Fibroblast of pulmonary artery (primary cell): Measurements from ENCODE around the gene COL13A1.

ENCODE experiments used
- DNase-seq: peaks from one replicate; pipeline ENCODE4 v3.0.0-alpha.2; 2010; ENCODE audit warnings: low read depth
- H3K4me3 ChIP-seq: replicated peaks from 2 replicates; pipeline ENCODE4 v1.5.1; 2011; ENCODE audit warnings: low read depth, mild to moderate bottlenecking, control low read depth, low read length, moderate library complexity
- CTCF ChIP-seq: IDR thresholded peaks from 2 replicates; pipeline ENCODE4 v1.5.1; 2011; ENCODE audit warnings: mild to moderate bottlenecking, control low read depth, low read length, inconsistent platforms; ENCODE audit errors: missing control alignments

Gene COL13A1

GRCh38 chr10:69840773-69841172 is 39.1 kb downstream of the COL13A1 start:
- DNase-seq, result no peak
- TF ChIP-seq CTCF, result no peak
- H3K4me3 ChIP-seq, result no peak overlapping the region

GRCh38 chr10:69842020-69842419 is 40.3 kb downstream of the COL13A1 start:
- no peak for DNase-seq
- no peak overlapping the region for H3K4me3 ChIP-seq
- no peak for TF ChIP-seq CTCF

GRCh38 chr10:69842882-69843281 is 41.2 kb downstream of the COL13A1 start:
- no peak for DNase-seq
- H3K4me3 ChIP-seq, result no peak overlapping the region
- TF ChIP-seq CTCF, result no peak

DNA sequence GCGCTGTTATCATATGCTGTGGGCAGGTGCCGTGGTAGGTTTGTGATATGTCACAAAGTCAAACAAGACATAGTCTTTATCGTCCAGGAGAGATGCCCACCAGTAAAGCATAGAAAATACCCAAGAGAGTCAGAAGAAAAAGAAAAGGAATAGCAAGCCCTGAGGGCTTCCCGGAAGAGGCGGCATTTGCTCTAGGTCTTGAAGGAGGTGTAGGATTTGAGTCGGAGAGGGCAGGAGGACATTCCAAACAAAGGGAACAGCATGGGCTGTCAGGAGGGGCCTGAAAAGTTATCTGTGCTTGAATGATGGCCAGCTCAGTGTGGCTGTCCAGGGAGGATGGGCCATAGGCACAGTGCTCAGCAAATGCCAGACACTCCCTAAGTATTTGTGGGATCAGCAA is 42.2 kb downstream of the COL13A1 start:
- no peak for DNase-seq
- TF ChIP-seq CTCF, result no peak
- H3K4me3 ChIP-seq, result no peak overlapping the region

GRCh38 chr10:69844698-69845097 is 43.0 kb downstream of the COL13A1 start:
- H3K4me3 ChIP-seq, result no peak overlapping the region
- no peak for DNase-seq
- TF ChIP-seq CTCF, result no peak

DNA sequence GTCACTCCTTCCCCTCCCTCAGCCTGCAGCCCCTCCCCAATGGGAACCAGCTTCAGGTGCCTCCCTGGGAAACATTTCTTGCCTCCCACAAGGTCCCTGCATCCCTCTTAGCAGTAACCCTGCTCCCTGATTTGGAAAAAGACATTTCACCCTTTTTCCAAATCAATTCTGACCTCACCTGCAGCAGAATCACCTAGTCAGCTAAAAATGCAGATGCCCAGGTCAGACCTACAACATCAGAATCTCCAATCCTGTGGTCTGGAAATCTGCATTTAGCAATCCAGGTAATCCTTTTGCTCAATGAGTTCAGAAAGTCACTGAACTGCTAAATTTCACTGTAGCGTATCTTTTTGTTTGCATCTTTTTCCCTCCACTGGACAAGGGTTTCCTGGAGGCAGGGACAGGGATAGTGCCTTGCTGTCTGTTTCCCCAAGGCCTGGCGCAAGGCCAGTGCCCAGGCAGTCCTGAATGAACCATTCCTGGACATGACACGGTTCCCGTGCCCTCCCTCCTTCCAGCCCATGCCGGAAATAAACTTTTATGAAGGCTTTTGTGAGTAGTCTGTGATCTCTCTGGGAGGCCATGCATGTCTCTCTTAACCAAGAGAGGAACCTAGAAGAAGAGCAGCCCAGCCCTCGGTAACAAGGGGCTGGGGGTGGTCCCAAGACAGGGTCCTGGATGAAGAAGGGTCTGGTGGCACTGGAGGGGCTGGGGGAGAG is 44.0 kb downstream of the COL13A1 start:
- no peak for TF ChIP-seq CTCF
- no peak overlapping the region for H3K4me3 ChIP-seq
- peak; percentile 57 for DNase-seq

DNA sequence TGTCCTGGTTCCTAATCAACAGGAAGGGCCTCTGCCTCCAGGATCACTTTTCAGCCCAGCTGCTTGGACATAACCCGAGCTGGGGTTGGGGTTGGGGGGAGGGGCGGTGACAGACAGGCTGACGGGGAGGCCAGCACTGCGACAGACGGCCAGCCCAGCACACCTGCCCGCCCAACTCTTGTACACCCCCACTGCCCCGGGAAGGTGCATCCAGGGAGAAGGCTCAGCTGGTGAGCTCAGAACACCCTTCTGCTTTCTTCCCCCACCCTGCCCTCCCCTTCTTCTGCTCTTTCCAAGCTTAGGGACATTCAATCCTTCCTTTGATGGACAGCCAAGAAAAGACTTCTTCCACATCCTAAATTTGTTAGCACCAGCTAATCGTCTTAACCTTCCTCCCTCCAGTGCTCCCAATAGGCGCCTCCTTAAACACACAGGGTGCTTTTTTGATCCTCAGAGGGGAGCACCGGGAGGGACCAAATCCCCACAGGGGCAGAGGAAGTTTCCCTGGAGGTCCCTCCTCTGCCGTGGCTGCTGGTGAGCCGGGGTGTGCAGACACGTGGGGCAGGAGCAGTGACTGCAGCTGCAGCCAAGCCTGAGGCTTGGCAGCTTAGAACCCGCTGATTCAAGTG is 44.7 kb downstream of the COL13A1 start:
- TF ChIP-seq CTCF, result no peak
- DNase-seq, result no peak
- H3K4me3 ChIP-seq, result no peak overlapping the region
